22Rv1 (cell line): ENCODE data around the gene TSPAN18.

Experiments
- ZFX ChIP-seq: fragments of 450-650 bp; IDR thresholded peaks from 2 replicates; pipeline ENCODE4 v1.6.1; 2017; ENCODE audit warnings: antibody characterized with exemption, borderline replicate concordance
- TF ChIP-seq, protein P1 (sequence below): fragments of 450-650 bp; IDR thresholded peaks from 2 replicates; pipeline ENCODE4 v1.5.1; 2017; ENCODE audit warnings: mild to moderate bottlenecking

GRCh38 chr11:44766972-44767278, 40.2 kb downstream of the TSPAN18 start:
- TF ChIP-seq, protein P1, sequence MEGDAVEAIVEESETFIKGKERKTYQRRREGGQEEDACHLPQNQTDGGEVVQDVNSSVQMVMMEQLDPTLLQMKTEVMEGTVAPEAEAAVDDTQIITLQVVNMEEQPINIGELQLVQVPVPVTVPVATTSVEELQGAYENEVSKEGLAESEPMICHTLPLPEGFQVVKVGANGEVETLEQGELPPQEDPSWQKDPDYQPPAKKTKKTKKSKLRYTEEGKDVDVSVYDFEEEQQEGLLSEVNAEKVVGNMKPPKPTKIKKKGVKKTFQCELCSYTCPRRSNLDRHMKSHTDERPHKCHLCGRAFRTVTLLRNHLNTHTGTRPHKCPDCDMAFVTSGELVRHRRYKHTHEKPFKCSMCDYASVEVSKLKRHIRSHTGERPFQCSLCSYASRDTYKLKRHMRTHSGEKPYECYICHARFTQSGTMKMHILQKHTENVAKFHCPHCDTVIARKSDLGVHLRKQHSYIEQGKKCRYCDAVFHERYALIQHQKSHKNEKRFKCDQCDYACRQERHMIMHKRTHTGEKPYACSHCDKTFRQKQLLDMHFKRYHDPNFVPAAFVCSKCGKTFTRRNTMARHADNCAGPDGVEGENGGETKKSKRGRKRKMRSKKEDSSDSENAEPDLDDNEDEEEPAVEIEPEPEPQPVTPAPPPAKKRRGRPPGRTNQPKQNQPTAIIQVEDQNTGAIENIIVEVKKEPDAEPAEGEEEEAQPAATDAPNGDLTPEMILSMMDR: no peak
- no peak for TF ChIP-seq ZFX
